Left cardiac atrium (tissue), 4 donors: ENCODE measurements around the gene BPIFB2. TPM values are rescaled to one million over a fixed set of nuclear protein-coding genes. Genes with fewer than 3 reads are reported as not detected.

Experiments
- ATAC-seq, 2 donors: fragments of 200-7000 bp; cut with Tn5 transposase; one replicate each; pipeline ENCODE4 v1.9.1; 2020; ENCODE audit warnings: mild to moderate bottlenecking in 2 of 2, moderate library complexity in 2 of 2
- DNase-seq: peaks from one replicate; pipeline ENCODE4 v3.0.0-alpha.2; 2020
- intact Hi-C, 2 donors: fragments of 100-400 bp; cut with DNase I; formaldehyde crosslinking; loops; one replicate each; pipeline versions ENCODE4 v1.14.1 to v1.15.1; 2022 to 2023
- total RNA-seq, 2 donors: library from RNA; stranded (reverse); fragmentation: NEBNext Ultra II Directional; extraction: Animal tissue kit (Norgen Biotek cat#: 25700); gene quantifications; one replicate each; pipeline ENCODE4 v1.2.1, GENCODE V29; 2021
- donor health status: DM: no; HTN: yes; CAD: no.
- donor health status: DM: no; HTN: yes; CAD: no; lungs with severe emphysema.
- donor health status: DM: yes; HTN: yes; CAD: no.
- donor health status: Dilated cardiomyopathy.

The BPIFB2 gene
- total RNA-seq, 2 donors from 2014 or later = not detected

- intact Hi-C loops = no loop called here
Observed at GRCh38 chr20:33000802-33001466, 6.6 kb upstream of the BPIFB2 start.

GRCh38 chr20:33002087-33002808 is 5.3 kb upstream of the BPIFB2 start:
- ATAC-seq = no peak
- intact Hi-C loops = no loop called here
- DNase-seq = no peak

More at GRCh38 chr20:33000802-33001466, 6.6 kb upstream of the BPIFB2 start:
- DNase-seq (no peak), ATAC-seq (no peak)

GRCh38 chr20:33004141-33004751 is 3.3 kb upstream of the BPIFB2 start, which contains the start of gene SUN5:
Gene SUN5, minus strand, starts transcription at chr20:33004433. Its CDS starts 93 bp downstream, at chr20:33004340.
- intact Hi-C loops = no loop called here
- DNase-seq = no peak
- no peak for ATAC-seq

- ATAC-seq (no peak), DNase-seq (no peak)
- intact Hi-C loops = no loop called here
Observed at GRCh38 chr20:33005132-33005566, 2.4 kb upstream of the BPIFB2 start.

GRCh38 chr20:33005908-33006775 is 1.4 kb upstream of the BPIFB2 start:
- DNase-seq (no peak), ATAC-seq (no peak)
- intact Hi-C loops = no loop called here

GRCh38 chr20:33006776-33007375 is 628 bp upstream of the BPIFB2 start:
- intact Hi-C loops = no loop called here
- DNase-seq (no peak), ATAC-seq (no peak)

- ATAC-seq (no peak), DNase-seq (no peak)
- intact Hi-C loops = no loop called here
Observed at GRCh38 chr20:33008336-33009213, 1.1 kb downstream of the BPIFB2 start.

- ATAC-seq = peak in 1 of 2 donors; percentile 58
- intact Hi-C loops = no loop called here
- DNase-seq = no peak
Observed at GRCh38 chr20:33009214-33010132, 2.0 kb downstream of the BPIFB2 start.

- DNase-seq (no peak), ATAC-seq (no peak)
- intact Hi-C loops = no loop called here
Observed at GRCh38 chr20:33010133-33010504, 2.6 kb downstream of the BPIFB2 start.

- intact Hi-C loops = no loop called here
- no peak for DNase-seq
Observed at GRCh38 chr20:33010674-33011449, 3.4 kb downstream of the BPIFB2 start.

GRCh38 chr20:33012327-33013189 is 5.1 kb downstream of the BPIFB2 start:
- no peak for ATAC-seq
- no peak for DNase-seq
- intact Hi-C loops = no loop called here

More at GRCh38 chr20:33010674-33011449, 3.4 kb downstream of the BPIFB2 start:
- ATAC-seq = no peak

GRCh38 chr20:33013701-33014326 is 6.3 kb downstream of the BPIFB2 start:
- no peak for ATAC-seq
- intact Hi-C loops = no loop called here
- DNase-seq = no peak

- intact Hi-C loops = no loop called here
- peak in 1 of 2 donors; percentile 12 for ATAC-seq
- no peak for DNase-seq
Observed at GRCh38 chr20:33014336-33015113, 7.0 kb downstream of the BPIFB2 start.

- ATAC-seq (peak in 1 of 2 donors; percentile 84), DNase-seq (no peak)
- intact Hi-C loops = no loop called here
Observed at GRCh38 chr20:33015114-33015484, 7.6 kb downstream of the BPIFB2 start.
